ENCODE results near the gene TOX4. TPM values are rescaled to one million over a fixed set of nuclear protein-coding genes. Genes with fewer than 3 reads are reported as not detected.

Gene TOX4
- polyA plus RNA-seq, 1 experiment, result 141 TPM

- no peak for DNase-seq (ENCODE audit: low read depth)
- peaks cover 2% of the 10 kb centered on the region; the same call in 1 of the 2 replicates for H3K36me3 ChIP-seq (ENCODE audit: control insufficient read depth, insufficient read depth, low read length)
- no peak for TF ChIP-seq CTCF (IDR thresholded peaks at IDR 0.05; ENCODE audit: insufficient read depth, low read depth, low read length)
- ChIA-PET CTCF (interaction anchor here (1.0 to 2.8 kb wide), 2 partner anchors 11 to 13 kb away, joined by 3 to 19 read pairs; no protein-coding TSS in a partner anchor), POLR2A (no interaction called here)
- H3K27me3 ChIP-seq (ENCODE audit: control insufficient read depth, insufficient read depth, low read length), result 0 out of 2 replicates have a peak, but pooled peaks cover 1% of the 10 kb centered on the region
- H3K4me3 ChIP-seq (ENCODE audit: low read depth, low read length), result no peak overlapping the region
Observed at GRCh38 chr14:21509432-21510143, 32.6 kb downstream of the TOX4 start.

- Histone ChIP-seq H3K36me3 (ENCODE audit: control insufficient read depth, insufficient read depth, low read length) (peaks cover 2% of the 10 kb centered on the region; the same call in 1 of the 2 replicates), H3K27me3 (ENCODE audit: control insufficient read depth, insufficient read depth, low read length) (0 out of 2 replicates have a peak, but pooled peaks cover 1% of the 10 kb centered on the region), H3K4me3 (ENCODE audit: low read depth, low read length) (peak within 1 kb of the TSS; percentile 87)
- DNase-seq (ENCODE audit: low read depth), result peak; percentile 95
- no peak for TF ChIP-seq CTCF (IDR thresholded peaks at IDR 0.05; ENCODE audit: insufficient read depth, low read depth, low read length)
- ChIA-PET POLR2A (interaction anchor here (0.6 to 1.4 kb wide), 2 partner anchors 11 to 56 kb away, joined by 4 to 5 read pairs; no protein-coding TSS in a partner anchor), CTCF (interaction anchor here (1.0 to 2.8 kb wide), 7 partner anchors 10 to 50 kb away, joined by 3 to 19 read pairs (median 5); partner anchors contain the start of gene RAB2B)
Observed at GRCh38 chr14:21510735-21511657, 34.0 kb downstream of the TOX4 start, which contains the start of gene METTL3. METTL3 (minus strand) TSS chr14:21511340; CDS start chr14:21511223, 117 bp downstream.

- POLR2A ChIA-PET, result interaction anchor here (0.7 kb wide), 1 partner anchor 14 kb away, joined by 6 read pairs; no protein-coding TSS in a partner anchor
- no peak for DNase-seq (ENCODE audit: low read depth)
- CTCF ChIA-PET, result interaction anchor here (1.0 kb wide), 1 partner anchor 19 kb away, joined by 3 read pairs; no protein-coding TSS in a partner anchor
- no peak for TF ChIP-seq CTCF (IDR thresholded peaks at IDR 0.05; ENCODE audit: insufficient read depth, low read depth, low read length)
- Histone ChIP-seq H3K36me3 (ENCODE audit: control insufficient read depth, insufficient read depth, low read length) (no peaks in the 10 kb centered on the region), H3K4me3 (ENCODE audit: low read depth, low read length) (no peak overlapping the region), H3K27me3 (ENCODE audit: control insufficient read depth, insufficient read depth, low read length) (0 out of 2 replicates have a peak, but pooled peaks cover 1% of the 10 kb centered on the region)
Observed at GRCh38 chr14:21514341-21514740, 37.3 kb downstream of the TOX4 start.

GRCh38 chr14:21518725-21519124 is 41.7 kb downstream of the TOX4 start:
- DNase-seq (ENCODE audit: low read depth), result no peak
- no peak for TF ChIP-seq CTCF (IDR thresholded peaks at IDR 0.05; ENCODE audit: insufficient read depth, low read depth, low read length)
- ChIA-PET POLR2A (no interaction called here), CTCF (interaction anchor here (0.9 kb wide), 1 partner anchor 20 kb away, joined by 4 read pairs; no protein-coding TSS in a partner anchor)
- H3K36me3 ChIP-seq (ENCODE audit: control insufficient read depth, insufficient read depth, low read length), result no peaks in the 10 kb centered on the region
- H3K27me3 ChIP-seq (ENCODE audit: control insufficient read depth, insufficient read depth, low read length), result 0 out of 2 replicates have a peak, but pooled peaks cover 1% of the 10 kb centered on the region
- H3K4me3 ChIP-seq (ENCODE audit: low read depth, low read length), result no peak overlapping the region

All from BJ (cell line).